ENCODE data around the gene SYT5. TPM values are rescaled to one million over a fixed set of nuclear protein-coding genes. Genes with fewer than 3 reads are reported as not detected.

Gene SYT5
- total and polyA plus RNA-seq, 9 of the 15 experiments (the other 6 are each of a cell fraction or from before 2014, with no cell fraction given): 1.3 to 20.9 (median 8.8) TPM

DNA sequence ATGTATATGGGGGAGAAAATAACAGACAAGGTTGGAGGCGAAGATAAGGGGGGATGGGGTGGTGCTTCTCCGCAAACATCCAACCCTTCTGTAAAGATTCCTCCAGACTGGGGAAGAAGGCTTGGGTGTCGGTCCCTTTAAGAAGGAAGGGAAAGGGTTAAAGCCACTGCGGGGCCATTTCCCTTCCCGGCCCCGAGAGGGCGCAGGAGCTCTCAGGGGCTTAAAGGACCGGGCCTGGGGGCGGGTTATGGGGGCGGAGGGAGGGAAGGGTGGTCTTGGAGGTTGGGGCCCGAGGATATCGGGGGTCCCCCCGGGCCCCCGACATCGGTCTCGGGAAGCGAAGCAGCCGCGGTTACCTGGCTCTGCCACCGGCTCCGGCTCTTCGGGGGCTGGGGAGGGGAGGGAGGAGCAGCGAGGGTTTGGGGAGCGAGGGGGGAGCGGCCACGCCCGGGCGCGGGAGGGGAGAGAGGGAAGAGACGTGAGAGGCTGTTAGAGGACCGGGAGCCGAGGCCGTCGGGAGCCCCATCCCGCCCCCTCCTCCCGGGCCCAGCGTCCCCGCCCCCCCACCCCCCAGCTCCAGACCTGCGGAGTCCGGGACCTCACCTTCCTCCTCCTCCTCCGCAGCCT, 33.9 kb downstream of the SYT5 start (continued):
- peak; percentile 9; the same call in 1 of the 2 replicates for TF ChIP-seq CREB1 (IDR thresholded peaks at IDR 0.05)
- TF ChIP-seq CREB1 (CRISPR knock-in tag; IDR thresholded peaks at IDR 0.05): no peak
- TF ChIP-seq BHLHE40 (IDR thresholded peaks at IDR 0.05; ENCODE audit: low read length): peak; percentile 22; the same call in 1 of the 2 replicates
- 0 out of 2 replicates have a peak, but pooled peaks have one; percentile 33 for TF ChIP-seq RNF2 (IDR thresholded peaks at IDR 0.05)
- no peak for TF ChIP-seq SMAD1 (IDR thresholded peaks at IDR 0.05; ENCODE audit: low read depth, low read length, partially characterized antibody)
- TF ChIP-seq TRIM24 (IDR thresholded peaks at IDR 0.05): peak in 1 of 2 experiments; percentile 11; a peak in 1 of 4 replicates
- TF ChIP-seq, protein P1, sequence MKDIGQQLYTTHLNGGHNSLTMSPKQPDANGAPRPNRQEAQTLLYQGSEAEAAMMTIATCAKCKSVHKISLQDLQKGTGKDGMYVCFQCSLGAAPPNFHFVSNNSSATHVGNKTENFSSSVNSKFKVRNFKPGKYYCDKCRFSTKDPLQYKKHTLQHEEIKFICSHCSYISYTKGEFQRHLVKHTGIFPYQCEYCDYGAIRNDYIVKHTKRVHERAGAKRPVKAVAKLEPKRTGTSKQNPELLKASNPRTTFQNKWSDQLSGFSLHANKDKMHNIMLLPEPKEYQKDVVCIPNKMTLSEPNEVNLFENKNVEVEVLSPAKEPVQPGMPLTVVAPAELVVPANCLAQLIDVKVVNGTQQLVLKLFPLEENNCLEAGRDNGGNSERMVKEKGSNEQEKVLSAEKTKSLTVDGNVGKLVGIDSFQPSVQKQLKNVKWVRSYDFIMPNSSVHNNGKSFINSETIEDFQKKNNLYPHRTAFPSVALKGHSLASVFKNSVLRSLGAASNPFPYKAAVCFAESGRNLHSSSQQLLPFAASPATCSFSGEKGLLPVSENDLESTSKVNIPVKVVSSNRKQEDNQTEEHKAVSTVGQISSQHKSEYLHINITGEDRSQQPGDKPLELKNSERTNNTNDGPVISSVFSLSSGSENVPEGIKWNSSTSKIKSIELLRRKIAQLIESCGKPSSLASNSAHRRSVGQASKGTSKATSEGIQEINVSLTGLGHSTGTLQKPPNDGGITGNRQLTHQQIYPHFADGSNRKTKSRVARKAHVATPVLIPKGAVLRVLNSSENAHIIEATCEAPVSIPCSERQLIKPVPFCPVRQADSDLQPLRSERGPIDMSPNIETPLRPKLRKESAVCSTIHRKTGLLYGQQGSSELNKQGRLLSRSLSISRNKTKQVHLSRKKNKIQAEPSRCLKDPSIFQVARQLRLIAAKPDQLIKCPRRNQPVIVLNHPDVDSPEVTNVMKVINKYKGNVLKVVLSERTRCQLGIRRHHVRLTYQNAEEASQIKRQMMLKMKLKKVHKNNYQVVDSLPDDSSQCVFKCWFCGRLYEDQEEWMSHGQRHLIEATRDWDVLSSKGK (CRISPR knock-in tag; IDR thresholded peaks at IDR 0.05): no peak
- no peak for TF ChIP-seq ZNF785 (CRISPR knock-in tag; IDR thresholded peaks at IDR 0.05)
- TF ChIP-seq CBX3 (IDR thresholded peaks at IDR 0.05; ENCODE audit: borderline replicate concordance in 1 of 2, low read length in 2 of 2): peak in 1 of 2 experiments; percentile 67; a peak in 1 of 3 replicates
- no peak for TF ChIP-seq NR1H2 (CRISPR knock-in tag; IDR thresholded peaks at IDR 0.05)
- TF ChIP-seq, protein P2, sequence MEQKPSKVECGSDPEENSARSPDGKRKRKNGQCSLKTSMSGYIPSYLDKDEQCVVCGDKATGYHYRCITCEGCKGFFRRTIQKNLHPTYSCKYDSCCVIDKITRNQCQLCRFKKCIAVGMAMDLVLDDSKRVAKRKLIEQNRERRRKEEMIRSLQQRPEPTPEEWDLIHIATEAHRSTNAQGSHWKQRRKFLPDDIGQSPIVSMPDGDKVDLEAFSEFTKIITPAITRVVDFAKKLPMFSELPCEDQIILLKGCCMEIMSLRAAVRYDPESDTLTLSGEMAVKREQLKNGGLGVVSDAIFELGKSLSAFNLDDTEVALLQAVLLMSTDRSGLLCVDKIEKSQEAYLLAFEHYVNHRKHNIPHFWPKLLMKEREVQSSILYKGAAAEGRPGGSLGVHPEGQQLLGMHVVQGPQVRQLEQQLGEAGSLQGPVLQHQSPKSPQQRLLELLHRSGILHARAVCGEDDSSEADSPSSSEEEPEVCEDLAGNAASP (IDR thresholded peaks at IDR 0.05): no peak
- peak; percentile 63 to 75; a peak in 2 of 4 replicates for TF ChIP-seq MNT (conservative IDR thresholded peaks at IDR 0.05)
- TF ChIP-seq AFF1 (IDR thresholded peaks at IDR 0.05; ENCODE audit: low read depth in 1 of 2, partially characterized antibody in 2 of 2): peak in 1 of 2 experiments; percentile 15
- TF ChIP-seq PHF21A (IDR thresholded peaks at IDR 0.05; ENCODE audit: borderline replicate concordance, low read depth): no peak
